ENCODE results near the gene TMEM150B.

The TMEM150B gene

GRCh38 chr19:55305491-55305890 lies 19.6 kb downstream of the TMEM150B start:
- no peaks in the 10 kb centered on the region for H3K9me2 ChIP-seq (replicated peaks; ENCODE audit: insufficient read depth, low read length)
- H3K9ac ChIP-seq (ENCODE audit: low read length) = no peak overlapping the region
- H4K20me1 ChIP-seq (ENCODE audit: low read depth, low read length) = no peaks in the 10 kb centered on the region
- no peak overlapping the region for H2AFZ ChIP-seq (ENCODE audit: low read depth, low read length, severe bottlenecking)
- H3K4me3 ChIP-seq (ENCODE audit: insufficient read depth, low read length, poor library complexity, severe bottlenecking) = no peak overlapping the region
- H3K9me3 ChIP-seq (ENCODE audit: insufficient read depth, low read length) = no peaks in the 10 kb centered on the region
- H3K27me3 ChIP-seq (ENCODE audit: low read length) = no peaks in the 10 kb centered on the region
- no peak overlapping the region for H3K27ac ChIP-seq (ENCODE audit: low read depth, low read length)
- TF ChIP-seq CTCF (IDR thresholded peaks at IDR 0.05; ENCODE audit: insufficient read depth, low read length, poor library complexity, severe bottlenecking) (no peak), EZH2phosphoT487 (conservative IDR thresholded peaks at IDR 0.05; ENCODE audit: low read length) (no peak)
- no peak overlapping the region for H3K4me2 ChIP-seq (ENCODE audit: low read depth, low read length, poor library complexity, severe bottlenecking)
- no peaks in the 10 kb centered on the region for H3K79me2 ChIP-seq (ENCODE audit: insufficient read depth, low read length)
- no peaks in the 10 kb centered on the region for H3K36me3 ChIP-seq (ENCODE audit: low read length)
- H3F3A ChIP-seq (ENCODE audit: insufficient read depth) = no peaks in the 10 kb centered on the region

GRCh38 chr19:55304980-55305379 lies 20.2 kb downstream of the TMEM150B start:
- Histone ChIP-seq H3F3A (ENCODE audit: insufficient read depth) (no peaks in the 10 kb centered on the region), H4K20me1 (ENCODE audit: low read depth, low read length) (no peaks in the 10 kb centered on the region), H3K27me3 (ENCODE audit: low read length) (no peaks in the 10 kb centered on the region), H3K9me2 (replicated peaks; ENCODE audit: insufficient read depth, low read length) (no peaks in the 10 kb centered on the region), H3K4me3 (ENCODE audit: insufficient read depth, low read length, poor library complexity, severe bottlenecking) (no peak overlapping the region), H3K79me2 (ENCODE audit: insufficient read depth, low read length) (no peaks in the 10 kb centered on the region), H3K36me3 (ENCODE audit: low read length) (no peaks in the 10 kb centered on the region), H3K4me2 (ENCODE audit: low read depth, low read length, poor library complexity, severe bottlenecking) (no peak overlapping the region), H2AFZ (ENCODE audit: low read depth, low read length, severe bottlenecking) (no peak overlapping the region), H3K27ac (ENCODE audit: low read depth, low read length) (no peak overlapping the region), H3K9ac (ENCODE audit: low read length) (no peak overlapping the region), H3K9me3 (ENCODE audit: insufficient read depth, low read length) (no peaks in the 10 kb centered on the region)
- no peak for TF ChIP-seq CTCF (IDR thresholded peaks at IDR 0.05; ENCODE audit: insufficient read depth, low read length, poor library complexity, severe bottlenecking)
- no peak for TF ChIP-seq EZH2phosphoT487 (conservative IDR thresholded peaks at IDR 0.05; ENCODE audit: low read length)

GRCh38 chr19:55304279-55304978 lies 20.7 kb downstream of the TMEM150B start:
- Histone ChIP-seq H3K4me2 (ENCODE audit: low read depth, low read length, poor library complexity, severe bottlenecking) (no peak overlapping the region), H3F3A (ENCODE audit: insufficient read depth) (no peaks in the 10 kb centered on the region), H3K36me3 (ENCODE audit: low read length) (no peaks in the 10 kb centered on the region), H3K9me2 (replicated peaks; ENCODE audit: insufficient read depth, low read length) (no peaks in the 10 kb centered on the region), H3K4me3 (ENCODE audit: insufficient read depth, low read length, poor library complexity, severe bottlenecking) (no peak overlapping the region), H3K9me3 (ENCODE audit: insufficient read depth, low read length) (no peaks in the 10 kb centered on the region), H2AFZ (ENCODE audit: low read depth, low read length, severe bottlenecking) (no peak overlapping the region), H3K79me2 (ENCODE audit: insufficient read depth, low read length) (no peaks in the 10 kb centered on the region), H3K27ac (ENCODE audit: low read depth, low read length) (no peak overlapping the region), H3K27me3 (ENCODE audit: low read length) (no peaks in the 10 kb centered on the region), H3K9ac (ENCODE audit: low read length) (no peak overlapping the region), H4K20me1 (ENCODE audit: low read depth, low read length) (no peaks in the 10 kb centered on the region)
- TF ChIP-seq CTCF (IDR thresholded peaks at IDR 0.05; ENCODE audit: insufficient read depth, low read length, poor library complexity, severe bottlenecking) (no peak), EZH2phosphoT487 (conservative IDR thresholded peaks at IDR 0.05; ENCODE audit: low read length) (no peak)

All from SU-DHL-6 (cell line).